SK-N-MC (cell line): ENCODE data around the gene JMJD1C.

Experiments used
- DNase-seq: peaks from one replicate; pipeline ENCODE4 v3.0.0-alpha.2; 2011; ENCODE audit warnings: low read depth, low spot score
- H3K27ac ChIP-seq: fragments of 200-600 bp; sonication (generic); 2 replicates; pipeline ENCODE4 v1.5.1; 2016; ENCODE audit warnings: mixed run types
- H3K36me3 ChIP-seq: fragments of 200-600 bp; sonication (generic); 2 replicates; pipeline ENCODE4 v1.6.1; 2017; ENCODE audit warnings: antibody characterized with exemption, low read length, mixed read lengths; ENCODE audit not compliant: insufficient read depth
- H3K4me3 ChIP-seq: fragments of 200-600 bp; sonication (generic); 2 replicates; pipeline ENCODE4 v1.5.1; 2016
- H3K9ac ChIP-seq: fragments of 200-600 bp; sonication (generic); 2 replicates; pipeline ENCODE4 v1.8.0; 2017; ENCODE audit warnings: mixed run types, mixed read lengths; ENCODE audit not compliant: insufficient read length
- H3K9me3 ChIP-seq: fragments of 200-600 bp; sonication (generic); 2 replicates; pipeline ENCODE4 v1.6.1; 2017; ENCODE audit warnings: low read depth, mild to moderate bottlenecking, antibody characterized with exemption, low read length, moderate library complexity, mixed read lengths
- EZH2 ChIP-seq: fragments of 200-600 bp; sonication (generic); IDR thresholded peaks from one replicate; pipeline ENCODE4 v1.6.1; 2017; ENCODE audit warnings: antibody characterized with exemption
- FOXP2 ChIP-seq: optimal IDR thresholded peaks from 2 replicates; pipeline ENCODE3; 2011; ENCODE audit warnings: mild to moderate bottlenecking, moderate library complexity; ENCODE audit not compliant: insufficient read depth; ENCODE audit errors: extremely low read length, control extremely low read depth
- POLR2AphosphoS5 ChIP-seq: IDR thresholded peaks from 2 replicates; pipeline ENCODE4 v1.6.1; 2012; ENCODE audit warnings: mild to moderate bottlenecking, low read depth, low read length, borderline replicate concordance

The JMJD1C gene

GRCh38 chr10:63219749-63220148 lies 246.0 kb downstream of the JMJD1C start:
- no peak overlapping the region for H3K4me3 ChIP-seq
- TF ChIP-seq EZH2 (no peak), FOXP2 (no peak)
- H3K27ac ChIP-seq: no peak overlapping the region
- no peak for DNase-seq
- no peaks in the 10 kb centered on the region for H3K9me3 ChIP-seq
- H3K9ac ChIP-seq: no peak overlapping the region
- peaks cover 6% of the 10 kb centered on the region; the same call in 1 of the 2 replicates for H3K36me3 ChIP-seq

GRCh38 chr10:63217120-63217605 lies 248.6 kb downstream of the JMJD1C start:
- H3K4me3 ChIP-seq: no peak overlapping the region
- TF ChIP-seq EZH2 (no peak), FOXP2 (no peak), POLR2AphosphoS5 (no peak)
- DNase-seq: no peak

GRCh38 chr10:63214571-63214970 lies 251.2 kb downstream of the JMJD1C start:
- Histone ChIP-seq H3K9me3 (no peaks in the 10 kb centered on the region), H3K27ac (no peak overlapping the region), H3K36me3 (peaks cover 31% of the 10 kb centered on the region), H3K9ac (no peak overlapping the region), H3K4me3 (no peak overlapping the region)
- DNase-seq: no peak
- TF ChIP-seq POLR2AphosphoS5 (no peak), FOXP2 (no peak), EZH2 (no peak)

More at GRCh38 chr10:63217120-63217605, 248.6 kb downstream of the JMJD1C start:
- Histone ChIP-seq H3K27ac (no peak overlapping the region), H3K9me3 (no peaks in the 10 kb centered on the region), H3K9ac (no peak overlapping the region), H3K36me3 (peaks cover 23% of the 10 kb centered on the region)

GRCh38 chr10:63213489-63213888 lies 252.3 kb downstream of the JMJD1C start:
- peaks cover 32% of the 10 kb centered on the region for H3K36me3 ChIP-seq
- H3K9me3 ChIP-seq: no peaks in the 10 kb centered on the region
- TF ChIP-seq EZH2 (no peak), POLR2AphosphoS5 (no peak), FOXP2 (no peak)
- no peak overlapping the region for H3K9ac ChIP-seq
- no peak overlapping the region for H3K27ac ChIP-seq
- DNase-seq: no peak
- no peak overlapping the region for H3K4me3 ChIP-seq

- H3K9ac ChIP-seq: no peak overlapping the region
- no peak overlapping the region for H3K4me3 ChIP-seq
- no peak for TF ChIP-seq POLR2AphosphoS5
- TF ChIP-seq EZH2: no peak
- no peak for TF ChIP-seq FOXP2
- peaks cover 36% of the 10 kb centered on the region for H3K36me3 ChIP-seq
- H3K27ac ChIP-seq: no peak overlapping the region
- no peaks in the 10 kb centered on the region for H3K9me3 ChIP-seq
- DNase-seq: no peak
Observed at GRCh38 chr10:63210611-63211196, 255.1 kb downstream of the JMJD1C start.

- Histone ChIP-seq H3K4me3 (no peak overlapping the region), H3K36me3 (peaks cover 30% of the 10 kb centered on the region), H3K9ac (no peak overlapping the region), H3K9me3 (no peaks in the 10 kb centered on the region), H3K27ac (no peak overlapping the region)
- DNase-seq: no peak
- TF ChIP-seq POLR2AphosphoS5: no peak
- no peak for TF ChIP-seq FOXP2
- TF ChIP-seq EZH2: no peak
Observed at GRCh38 chr10:63209705-63210104, 256.1 kb downstream of the JMJD1C start.

- Histone ChIP-seq H3K36me3 (peaks cover 23% of the 10 kb centered on the region), H3K9ac (no peak overlapping the region), H3K4me3 (no peak overlapping the region), H3K9me3 (no peaks in the 10 kb centered on the region), H3K27ac (no peak overlapping the region)
- DNase-seq: no peak
- TF ChIP-seq FOXP2 (no peak), POLR2AphosphoS5 (no peak), EZH2 (no peak)
Observed at GRCh38 chr10:63208986-63209385, 256.8 kb downstream of the JMJD1C start.

- Histone ChIP-seq H3K9me3 (no peaks in the 10 kb centered on the region), H3K27ac (no peak overlapping the region), H3K9ac (no peak overlapping the region), H3K4me3 (no peak overlapping the region), H3K36me3 (peaks cover 13% of the 10 kb centered on the region; the same call in 1 of the 2 replicates)
- TF ChIP-seq POLR2AphosphoS5 (no peak), FOXP2 (no peak), EZH2 (no peak)
- DNase-seq: no peak
Observed at GRCh38 chr10:63206997-63207811, 258.6 kb downstream of the JMJD1C start.
